OCI-LY1 (cell line): Measurements from ENCODE around the gene SLC5A3.

ENCODE experiments used
- H2AFZ ChIP-seq: fragments of 200-600 bp; sonication (generic), shearing (Covaris generic); 2 replicates; pipeline ENCODE4 v1.6.0; 2014; ENCODE audit warnings: antibody characterized with exemption, mild to moderate bottlenecking, low read length
- H3F3A ChIP-seq: fragments of 200-600 bp; sonication (generic), shearing (Covaris generic); 2 replicates; pipeline ENCODE4 v1.6.0; 2014; ENCODE audit warnings: mild to moderate bottlenecking, antibody characterized with exemption, low read length, moderate library complexity; ENCODE audit not compliant: insufficient read depth
- H3K27ac ChIP-seq: fragments of 200-600 bp; sonication (generic); 2 replicates; pipeline ENCODE4 v1.5.1; 2014; ENCODE audit warnings: low read length, mixed run types, mild to moderate bottlenecking, low read depth; ENCODE audit not compliant: poor library complexity, severe bottlenecking
- H3K27me3 ChIP-seq: fragments of 200-600 bp; sonication (generic); 2 replicates; pipeline ENCODE4 v1.6.0; 2014; ENCODE audit warnings: antibody characterized with exemption, mild to moderate bottlenecking, low read length, moderate library complexity; ENCODE audit not compliant: insufficient read depth
- H3K36me3 ChIP-seq: fragments of 200-600 bp; sonication (generic); 2 replicates; pipeline ENCODE4 v1.6.1; 2014; ENCODE audit warnings: mild to moderate bottlenecking, antibody characterized with exemption, low read length, moderate library complexity, mixed read lengths; ENCODE audit not compliant: insufficient read depth
- H3K4me1 ChIP-seq: fragments of 200-600 bp; sonication (generic); 2 replicates; pipeline ENCODE4 v1.5.1; 2014; ENCODE audit warnings: mild to moderate bottlenecking, low read length, moderate library complexity; ENCODE audit not compliant: insufficient read depth, severe bottlenecking
- H3K4me2 ChIP-seq: fragments of 200-600 bp; sonication (generic), shearing (Covaris generic); 2 replicates; pipeline ENCODE4 v1.6.1; 2014; ENCODE audit warnings: low read length
- H3K4me3 ChIP-seq: fragments of 200-600 bp; sonication (generic); 2 replicates; pipeline ENCODE4 v1.5.1; 2014; ENCODE audit warnings: low read length, low read depth, mild to moderate bottlenecking, mixed read lengths; ENCODE audit not compliant: poor library complexity, severe bottlenecking
- H3K79me2 ChIP-seq: fragments of 200-600 bp; shearing (Covaris generic); 2 replicates; pipeline ENCODE4 v1.6.1; 2016; ENCODE audit warnings: mixed run types, low read length, mixed read lengths; ENCODE audit not compliant: insufficient read depth
- H3K9ac ChIP-seq: fragments of 200-600 bp; sonication (generic), shearing (Covaris generic); 2 replicates; pipeline ENCODE4 v1.6.1; 2014; ENCODE audit warnings: mild to moderate bottlenecking, low read length, mixed read lengths
- H3K9me2 ChIP-seq: fragments of 200-600 bp; sonication (generic), shearing (Covaris generic); 2 replicates; pipeline ENCODE4 v1.6.1; 2014; ENCODE audit warnings: low read depth, mild to moderate bottlenecking, low read length, mixed read lengths
- H3K9me3 ChIP-seq: fragments of 200-600 bp; shearing (Covaris generic); 2 replicates; pipeline ENCODE4 v1.6.1; 2014; ENCODE audit warnings: low read length, mixed read lengths
- H4K20me1 ChIP-seq: fragments of 200-600 bp; sonication (generic), shearing (Covaris generic); 2 replicates; pipeline ENCODE4 v1.6.0; 2016; ENCODE audit warnings: mild to moderate bottlenecking, low read length; ENCODE audit not compliant: insufficient read depth
- CTCF ChIP-seq: fragments of 200-600 bp; sonication (generic), shearing (Covaris generic); IDR thresholded peaks from 2 replicates; pipeline ENCODE4 v1.5.1; 2017; ENCODE audit warnings: mild to moderate bottlenecking, antibody characterized with exemption, low read length, moderate library complexity, mixed read lengths
- EZH2 ChIP-seq: fragments of 200-600 bp; sonication (generic), shearing (Covaris generic); IDR thresholded peaks from 2 replicates; pipeline ENCODE4 v1.8.0; 2017; ENCODE audit warnings: borderline replicate concordance, mixed run types, mild to moderate bottlenecking, antibody characterized with exemption, low read length, moderate library complexity, mixed read lengths

SLC5A3 gene

DNA sequence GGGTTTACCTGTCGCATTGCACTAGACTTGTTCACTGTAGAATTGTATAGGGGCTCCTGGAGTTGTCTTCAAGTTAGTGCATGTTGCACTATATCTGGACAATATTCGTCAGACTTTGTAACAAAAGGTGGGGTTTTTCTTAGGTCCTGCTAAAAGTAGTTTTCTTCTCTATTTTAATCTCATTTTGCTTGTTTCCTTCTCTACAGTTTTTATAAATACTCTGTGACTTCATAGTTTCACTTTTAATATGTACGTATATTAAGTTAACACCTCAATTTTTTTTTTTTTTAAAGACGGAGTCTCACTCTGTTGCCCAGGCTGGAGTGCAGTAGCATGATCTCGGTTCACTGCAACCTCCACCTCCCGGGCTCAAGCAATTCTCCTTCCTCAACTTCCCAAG is 26.5 kb upstream of the SLC5A3 start:
- H3K4me1 ChIP-seq, result no peaks in the 10 kb centered on the region
- H3K27me3 ChIP-seq, result peaks cover 6% of the 10 kb centered on the region; the same call in 1 of the 2 replicates
- H3K36me3 ChIP-seq, result no peaks in the 10 kb centered on the region; the same call in 1 of the 2 replicates
- H3K9me3 ChIP-seq, result no peaks in the 10 kb centered on the region
- H3K27ac ChIP-seq, result no peak overlapping the region
- no peak overlapping the region for H2AFZ ChIP-seq
- H3K4me2 ChIP-seq, result 0 out of 2 replicates have a peak overlapping the region, but pooled peaks have one; percentile 19
- no peaks in the 10 kb centered on the region for H3K79me2 ChIP-seq
- H3K4me3 ChIP-seq, result no peak overlapping the region
- H3K9ac ChIP-seq, result no peak overlapping the region
- H4K20me1 ChIP-seq, result no peaks in the 10 kb centered on the region
- no peak for TF ChIP-seq EZH2
- TF ChIP-seq CTCF, result no peak
- H3F3A ChIP-seq, result no peaks in the 10 kb centered on the region
- no peaks in the 10 kb centered on the region for H3K9me2 ChIP-seq

DNA sequence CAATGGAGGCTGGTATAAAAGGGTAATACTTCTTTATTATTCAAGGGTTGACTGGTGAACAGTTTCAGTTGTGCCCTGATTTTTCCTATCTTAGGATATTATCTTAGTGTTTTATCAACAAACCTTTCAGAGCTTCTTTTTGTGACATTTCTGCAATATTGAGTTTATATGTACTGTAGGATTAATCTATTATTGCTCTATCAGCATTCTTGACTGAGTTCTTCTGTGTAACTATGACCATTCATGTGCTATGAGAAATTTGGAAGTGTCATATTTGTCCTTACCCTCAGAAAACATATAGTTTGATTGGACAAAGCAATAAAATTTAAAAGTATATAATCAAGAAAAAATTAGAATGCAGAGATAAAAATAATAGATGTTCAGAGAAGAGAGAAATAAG is 25.5 kb upstream of the SLC5A3 start:
- Histone ChIP-seq H3K9me2 (no peaks in the 10 kb centered on the region), H3K27ac (no peak overlapping the region), H3K9me3 (no peaks in the 10 kb centered on the region), H3K4me2 (no peak overlapping the region), H3K36me3 (no peaks in the 10 kb centered on the region; the same call in 1 of the 2 replicates), H3K4me3 (no peak overlapping the region), H4K20me1 (no peaks in the 10 kb centered on the region), H3F3A (no peaks in the 10 kb centered on the region), H3K79me2 (no peaks in the 10 kb centered on the region), H2AFZ (no peak overlapping the region), H3K27me3 (peaks cover 3% of the 10 kb centered on the region; the same call in 1 of the 2 replicates), H3K9ac (no peak overlapping the region), H3K4me1 (no peaks in the 10 kb centered on the region)
- TF ChIP-seq EZH2 (no peak), CTCF (no peak)

DNA sequence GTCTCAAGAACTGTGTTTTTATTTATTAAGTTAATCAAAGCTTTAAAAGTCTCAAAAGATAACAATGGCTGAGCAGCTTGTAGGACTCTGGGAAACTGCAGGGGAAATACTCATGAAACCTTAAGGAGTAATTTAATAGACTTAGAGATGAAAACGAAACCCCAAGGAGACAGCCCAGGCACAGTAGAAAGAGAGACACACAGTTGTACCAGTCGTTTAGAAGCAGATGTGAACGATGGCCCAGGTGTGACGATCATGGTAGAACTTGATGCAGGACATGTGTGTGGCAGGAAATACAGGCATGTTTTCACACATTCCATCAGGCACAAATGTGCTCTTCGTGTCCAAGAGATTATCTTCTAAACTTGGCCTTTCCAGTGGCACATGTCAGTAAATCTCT is 21.2 kb upstream of the SLC5A3 start:
- Histone ChIP-seq H4K20me1 (no peaks in the 10 kb centered on the region), H3K9me3 (no peaks in the 10 kb centered on the region), H3K79me2 (no peaks in the 10 kb centered on the region), H3K4me2 (no peak overlapping the region), H3K4me1 (no peaks in the 10 kb centered on the region), H3K9ac (no peak overlapping the region), H3K9me2 (no peaks in the 10 kb centered on the region), H3K4me3 (no peak overlapping the region), H2AFZ (no peak overlapping the region), H3K27me3 (no peaks in the 10 kb centered on the region), H3F3A (no peaks in the 10 kb centered on the region), H3K27ac (no peak overlapping the region), H3K36me3 (no peaks in the 10 kb centered on the region; the same call in 1 of the 2 replicates)
- TF ChIP-seq CTCF (no peak), EZH2 (no peak)
